ENCODE measurements around the gene CDH20.

- TF ChIP-seq POLR2A (IDR thresholded peaks at IDR 0.05) (no peak), CTCF (IDR thresholded peaks at IDR 0.05) (no peak)
Observed at GRCh38 chr18:61597316-61597715, 264.1 kb downstream of the CDH20 start.

All from uterus (tissue), 2 donors.